Stomach (tissue), 4 donors: ENCODE measurements around the gene TBP.

Experiments
- CTCF ChIP-seq, 7 experiments: fragments of 450-650 bp in 4 of 7; fragments of 200-600 bp in 3 of 7; sonication (generic) in 3 of 7; IDR thresholded peaks; one replicate each; pipeline ENCODE4 v1.5.1; 2016 to 2019; ENCODE audit warnings: antibody characterized with exemption in 7 of 7, control low read depth in 2 of 7, mild to moderate bottlenecking in 1 of 7
- POLR2A ChIP-seq, 4 donors: fragments of 450-650 bp; IDR thresholded peaks; one replicate each; pipeline ENCODE4 v1.6.1; 2016; ENCODE audit warnings: antibody characterized with exemption in 4 of 4, control low read depth in 2 of 4, mild to moderate bottlenecking in 1 of 4, moderate library complexity in 1 of 4

- TF ChIP-seq POLR2A (IDR thresholded peaks at IDR 0.05), result no peak
- TF ChIP-seq CTCF (IDR thresholded peaks at IDR 0.05), result no peak
These were observed 12.0 kb upstream of the TBP start for GRCh38 chr6:170542031-170542719.
